Ovary (tissue), 3 donors: ENCODE results near the gene RNF217.

Experiments
- POLR2A ChIP-seq: fragments of 450-650 bp; IDR thresholded peaks from one replicate; pipeline ENCODE4 v1.6.1; 2017; ENCODE audit warnings: antibody characterized with exemption, mild to moderate bottlenecking, moderate library complexity
- TF ChIP-seq, protein P1 (sequence below), 3 donors: fragments of 450-650 bp in 2 of 3; fragments of 200-600 bp in 1 of 3; IDR thresholded peaks; one replicate each; pipeline versions ENCODE4 v1.5.1 to v1.8.0; 2016 to 2022; ENCODE audit warnings: antibody characterized with exemption in 3 of 3, mild to moderate bottlenecking in 1 of 3
- donor health status: DM: no; HTN: no; CAD: no.

DNA sequence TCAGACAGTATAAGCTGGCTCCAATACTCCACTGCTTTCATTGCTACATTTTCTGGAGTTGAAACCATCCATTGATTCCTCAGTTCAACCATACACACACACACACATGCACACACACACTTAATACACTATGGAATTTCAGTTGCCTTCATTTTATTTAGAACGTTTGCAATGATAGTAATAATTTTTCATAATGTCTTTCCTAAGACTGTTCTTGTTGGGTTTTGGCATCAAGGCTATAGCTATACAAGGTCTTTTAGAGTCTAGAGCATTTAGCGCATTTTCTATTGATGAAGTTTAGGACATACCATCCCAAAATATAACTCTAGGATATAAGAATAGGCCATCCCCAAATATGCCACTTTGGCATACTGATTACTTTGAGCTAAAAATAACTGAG, 175.8 kb downstream of the RNF217 start:
- TF ChIP-seq, protein P1, sequence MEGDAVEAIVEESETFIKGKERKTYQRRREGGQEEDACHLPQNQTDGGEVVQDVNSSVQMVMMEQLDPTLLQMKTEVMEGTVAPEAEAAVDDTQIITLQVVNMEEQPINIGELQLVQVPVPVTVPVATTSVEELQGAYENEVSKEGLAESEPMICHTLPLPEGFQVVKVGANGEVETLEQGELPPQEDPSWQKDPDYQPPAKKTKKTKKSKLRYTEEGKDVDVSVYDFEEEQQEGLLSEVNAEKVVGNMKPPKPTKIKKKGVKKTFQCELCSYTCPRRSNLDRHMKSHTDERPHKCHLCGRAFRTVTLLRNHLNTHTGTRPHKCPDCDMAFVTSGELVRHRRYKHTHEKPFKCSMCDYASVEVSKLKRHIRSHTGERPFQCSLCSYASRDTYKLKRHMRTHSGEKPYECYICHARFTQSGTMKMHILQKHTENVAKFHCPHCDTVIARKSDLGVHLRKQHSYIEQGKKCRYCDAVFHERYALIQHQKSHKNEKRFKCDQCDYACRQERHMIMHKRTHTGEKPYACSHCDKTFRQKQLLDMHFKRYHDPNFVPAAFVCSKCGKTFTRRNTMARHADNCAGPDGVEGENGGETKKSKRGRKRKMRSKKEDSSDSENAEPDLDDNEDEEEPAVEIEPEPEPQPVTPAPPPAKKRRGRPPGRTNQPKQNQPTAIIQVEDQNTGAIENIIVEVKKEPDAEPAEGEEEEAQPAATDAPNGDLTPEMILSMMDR (IDR thresholded peaks at IDR 0.05) = no peak
- TF ChIP-seq POLR2A = no peak
